IMR-90 (cell line): Measurements from ENCODE around the gene TBATA. TPM values are rescaled to one million over a fixed set of nuclear protein-coding genes. Genes with fewer than 3 reads are reported as not detected.

Source experiments
- ATAC-seq: fragments of 200-7000 bp; cut with Tn5 transposase; 2 replicates; pipeline ENCODE4 v1.9.1; 2020; ENCODE audit warnings: low read depth, mild to moderate bottlenecking, moderate library complexity
- BruUV-seq: library from RNA; stranded (reverse); fragments of 400-500 nt; replicated peaks from 2 replicates; lab custom pipeline; 2021; lab: Mats Ljungman, UMichigan
- CTCF ChIA-PET: fragments of 300-600 bp; formaldehyde crosslinking; extraction: SDS; loops from one replicate; lab custom pipeline; 2021; ENCODE audit warnings: antibody characterized with exemption; lab: Yijun Ruan, JAX
- POLR2A ChIA-PET: fragments of 300-600 bp; sonication (Branson Sonifier 250); formaldehyde crosslinking; loops from one replicate; lab custom pipeline; 2022; ENCODE audit warnings: antibody characterized with exemption; ENCODE audit not compliant: unreplicated experiment; lab: Charles Lee
- DNase-seq: peaks from one replicate; pipeline ENCODE4 v3.0.0; 2013
- H2AFZ ChIP-seq: replicated peaks from 2 replicates; pipeline ENCODE3; 2013; ENCODE audit warnings: low read length, mild to moderate bottlenecking; ENCODE audit not compliant: poor library complexity
- H2AK5ac ChIP-seq: 2 replicates; pipeline ENCODE4 v1.6.1; 2013; ENCODE audit warnings: low read depth, low read length, inconsistent platforms
- H2AK9ac ChIP-seq: replicated peaks from 2 replicates; pipeline ENCODE3; 2013; ENCODE audit warnings: mild to moderate bottlenecking, low read depth, low read length, moderate library complexity; ENCODE audit not compliant: poor library complexity
- H2BK120ac ChIP-seq: 2 replicates; pipeline ENCODE4 v1.6.1; 2013; ENCODE audit warnings: low read depth, low read length, inconsistent platforms
- H2BK15ac ChIP-seq: 3 replicates; pipeline ENCODE4 v1.6.1; 2013; ENCODE audit warnings: low read depth, low read length, inconsistent platforms
- H2BK20ac ChIP-seq: 2 replicates; pipeline ENCODE4 v1.6.1; 2013; ENCODE audit warnings: low read depth, mild to moderate bottlenecking, inconsistent platforms, low read length, moderate library complexity
- H2BK5ac ChIP-seq: 2 replicates; pipeline ENCODE4 v1.6.1; 2013; ENCODE audit warnings: mild to moderate bottlenecking, low read depth, low read length, inconsistent platforms; ENCODE audit not compliant: poor library complexity, severe bottlenecking
- H3K14ac ChIP-seq: replicated peaks from 2 replicates; pipeline ENCODE4 v1.6.1; 2013; ENCODE audit warnings: low read depth, low read length, inconsistent platforms
- H3K18ac ChIP-seq: 2 replicates; pipeline ENCODE4 v1.6.1; 2013; ENCODE audit warnings: low read depth, low read length, control low read depth
- H3K23ac ChIP-seq: 2 replicates; pipeline ENCODE4 v1.6.1; 2013; ENCODE audit warnings: low read depth, low read length, inconsistent platforms
- H3K27ac ChIP-seq: 2 replicates; pipeline ENCODE4 v1.5.1; 2013; ENCODE audit warnings: mild to moderate bottlenecking, control low read depth, low read length; ENCODE audit not compliant: insufficient read depth
- H3K27me3 ChIP-seq: 2 replicates; pipeline ENCODE4 v1.6.1; 2013; ENCODE audit warnings: low read length; ENCODE audit not compliant: control insufficient read depth, insufficient read depth
- H3K36me3 ChIP-seq: 2 replicates; pipeline ENCODE4 v1.6.1; 2013; ENCODE audit warnings: low read length, mixed read lengths; ENCODE audit not compliant: control insufficient read depth, insufficient read depth
- H3K4ac ChIP-seq: 2 replicates; pipeline ENCODE4 v1.6.1; 2013; ENCODE audit warnings: low read depth, low read length, inconsistent platforms
- H3K4me1 ChIP-seq: 2 replicates; pipeline ENCODE4 v1.6.1; 2013; ENCODE audit warnings: low read length, mixed read lengths; ENCODE audit not compliant: control insufficient read depth, insufficient read depth
- H3K4me2 ChIP-seq: 2 replicates; pipeline ENCODE4 v1.6.1; 2013; ENCODE audit warnings: low read depth, mild to moderate bottlenecking, control low read depth, low read length, moderate library complexity
- H3K4me3 ChIP-seq: 2 replicates; pipeline ENCODE4 v1.5.1; 2013; ENCODE audit warnings: low read depth, mild to moderate bottlenecking, control low read depth, low read length, moderate library complexity; ENCODE audit not compliant: insufficient read depth
- H3K56ac ChIP-seq: 2 replicates; pipeline ENCODE4 v1.6.1; 2013; ENCODE audit warnings: low read length, inconsistent platforms; ENCODE audit not compliant: insufficient read depth; ENCODE audit errors: extremely low read depth
- H3K79me1 ChIP-seq, 2 experiments: 2 replicates each; pipeline ENCODE4 v1.6.1; 2013; ENCODE audit warnings: low read length in 2 of 2, inconsistent platforms in 1 of 2, low read depth in 1 of 2
- H3K9ac ChIP-seq: 2 replicates; pipeline ENCODE4 v1.6.1; 2013; ENCODE audit warnings: low read depth, low read length, control low read depth
- H3K9me1 ChIP-seq: 2 replicates; pipeline ENCODE4 v1.6.1; 2013; ENCODE audit warnings: low read length, inconsistent platforms; ENCODE audit not compliant: insufficient read depth
- H3K9me3 ChIP-seq: 2 replicates; pipeline ENCODE4 v1.6.1; 2013; ENCODE audit warnings: low read length; ENCODE audit not compliant: control insufficient read depth, insufficient read depth
- H4K20me1 ChIP-seq: 2 replicates; pipeline ENCODE4 v1.6.1; 2013; ENCODE audit warnings: low read length, inconsistent platforms; ENCODE audit not compliant: insufficient read depth
- H4K5ac ChIP-seq: 2 replicates; pipeline ENCODE4 v1.6.1; 2013; ENCODE audit warnings: mild to moderate bottlenecking, low read depth, low read length, control low read depth
- H4K8ac ChIP-seq, 2 experiments: 2 replicates each; pipeline ENCODE4 v1.6.1; 2013; ENCODE audit warnings: low read depth in 2 of 2, low read length in 2 of 2, control low read depth in 1 of 2, inconsistent platforms in 1 of 2
- H4K91ac ChIP-seq: 2 replicates; pipeline ENCODE4 v1.6.1; 2013; ENCODE audit warnings: low read depth, low read length, inconsistent platforms; ENCODE audit not compliant: insufficient read depth
- BHLHE40 ChIP-seq: fragments of 150-350 bp; IDR thresholded peaks from 2 replicates; pipeline ENCODE4 v1.6.1; 2016; ENCODE audit warnings: mild to moderate bottlenecking, low read depth, low read length
- CEBPB ChIP-seq: IDR thresholded peaks from 2 replicates; pipeline ENCODE4 v1.6.1; 2012; ENCODE audit warnings: low read depth, low read length, improper control_type of control experiment
- CHD1 ChIP-seq: IDR thresholded peaks from 2 replicates; pipeline ENCODE4 v1.6.1; 2012; ENCODE audit warnings: low read depth, low read length, improper control_type of control experiment
- FOS ChIP-seq: fragments of 150-350 bp; IDR thresholded peaks from 2 replicates; pipeline ENCODE4 v1.6.1; 2016; ENCODE audit warnings: low read depth, low read length
- MAFK ChIP-seq: IDR thresholded peaks from 2 replicates; pipeline ENCODE4 v1.6.1; 2012; ENCODE audit warnings: low read depth, low read length, improper control_type of control experiment
- MAZ ChIP-seq: IDR thresholded peaks from 2 replicates; pipeline ENCODE4 v1.6.1; 2012; ENCODE audit warnings: low read depth, mild to moderate bottlenecking, low read length, improper control_type of control experiment, moderate library complexity, borderline replicate concordance
- MXI1 ChIP-seq: IDR thresholded peaks from 2 replicates; pipeline ENCODE4 v1.6.1; 2012; ENCODE audit warnings: low read depth, mild to moderate bottlenecking, low read length, moderate library complexity, borderline replicate concordance
- NFE2L2 ChIP-seq: fragments of 150-350 bp; IDR thresholded peaks from 2 replicates; pipeline ENCODE4 v1.6.1; 2016; ENCODE audit warnings: low read depth, mild to moderate bottlenecking, low read length
- POLR2A ChIP-seq: IDR thresholded peaks from 2 replicates; pipeline ENCODE4 v1.6.1; 2012; ENCODE audit warnings: mild to moderate bottlenecking, low read depth, low read length
- RAD21 ChIP-seq: IDR thresholded peaks from 2 replicates; pipeline ENCODE4 v1.6.1; 2012; ENCODE audit warnings: low read length, improper control_type of control experiment
- RCOR1 ChIP-seq: IDR thresholded peaks from 2 replicates; pipeline ENCODE4 v1.6.1; 2012; ENCODE audit warnings: mild to moderate bottlenecking, low read length, improper control_type of control experiment; ENCODE audit not compliant: insufficient replicate concordance
- RFX5 ChIP-seq: IDR thresholded peaks from 2 replicates; pipeline ENCODE4 v1.8.0; 2012; ENCODE audit warnings: low read depth, mild to moderate bottlenecking, low read length, moderate library complexity
- SMC3 ChIP-seq: fragments of 150-350 bp; IDR thresholded peaks from 2 replicates; pipeline ENCODE4 v1.6.1; 2016; ENCODE audit warnings: low read depth, mild to moderate bottlenecking, antibody characterized with exemption, low read length, moderate library complexity
- WGBS, 2 experiments: methylation state at CpG; one replicate each; pipeline versions ENCODE4 v1.1.5 to v1.1.7; 2013; ENCODE audit warnings: missing lambda C conversion rate in 2 of 2; ENCODE audit not compliant: insufficient read length in 1 of 2; ENCODE audit errors: extremely low coverage in 2 of 2; 5-methylcytosine and 5-hydroxymethylcytosine counted together
- dilution Hi-C: fragments of 300-500 bp; cut with HindIII; formaldehyde crosslinking; loops from one replicate; pipeline ENCODE4 v1.14.3; 2018; ENCODE audit warnings: low sequenced_read_pairs; ENCODE audit not compliant: unreplicated experiment
- in situ Hi-C: fragments of 300-500 bp; cut with MboI; formaldehyde crosslinking; loops from 3 replicates; pipeline ENCODE4 v1.14.3; 2019; ENCODE audit warnings: low sequenced_read_pairs, inconsistent platforms, mixed read lengths
- intact Hi-C: fragments of 100-400 bp; cut with micrococcal nuclease; formaldehyde crosslinking; loops from 2 replicates; pipeline ENCODE4 v1.10.0; 2022
- polyA plus RNA-seq, 3 experiments: library from polyadenylated mRNA; depleted of rRNA; stranded (reverse); fragments of >200 nt; gene quantifications; 2 replicates each; pipeline ENCODE4 v1.2.3, GENCODE V29; 2012; ENCODE audit warnings: low replicate concordance in 1 of 3
- total RNA-seq: library from RNA; depleted of rRNA; stranded (reverse); fragments of >200 nt; gene quantifications from 2 replicates; pipeline ENCODE4 v1.2.3, GENCODE V29; 2012
- TF ChIP-seq, protein P1 (sequence below): fragments of 150-350 bp; IDR thresholded peaks from 2 replicates; pipeline ENCODE4 v1.6.1; 2017; ENCODE audit warnings: mild to moderate bottlenecking, antibody characterized with exemption, low read length, low read depth
- TF ChIP-seq, protein P2 (sequence below): conservative IDR thresholded peaks from 2 replicates; pipeline ENCODE4 v1.5.1; 2012; ENCODE audit warnings: mild to moderate bottlenecking, low read depth, low read length, improper control_type of control experiment
- TF ChIP-seq, protein P3 (sequence below): fragments of 150-350 bp; IDR thresholded peaks from 2 replicates; pipeline ENCODE4 v1.6.1; 2016; ENCODE audit warnings: low read depth, mild to moderate bottlenecking, low read length, moderate library complexity, borderline replicate concordance

Gene TBATA
- total and polyA plus RNA-seq, 2 of the 4 experiments (the other 2 are of a cell fraction), result not detected

DNA sequence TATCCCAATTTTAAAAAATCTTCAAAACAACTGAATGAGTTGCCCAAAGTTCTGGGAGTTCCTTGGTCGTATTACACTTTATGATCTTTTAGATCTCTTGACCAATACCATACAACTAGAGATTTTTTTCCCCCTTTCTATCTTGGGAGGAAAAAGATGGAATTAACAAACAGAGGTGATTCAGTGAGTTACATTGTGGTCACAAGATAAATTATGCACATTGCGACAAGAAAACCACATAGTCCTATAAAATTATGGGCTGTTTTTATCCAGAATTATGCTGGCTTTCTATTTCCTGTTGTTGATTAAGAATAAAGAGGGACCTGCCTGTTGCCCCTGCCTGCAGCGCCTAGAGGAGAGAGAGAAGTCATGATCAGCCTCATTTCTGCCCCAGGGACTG lies 22.4 kb upstream of the TBATA start:
- no peaks in the 10 kb centered on the region for H3K36me3 ChIP-seq
- no peak overlapping the region for H3K23ac ChIP-seq
- POLR2A ChIA-PET, result no interaction called here
- no peak overlapping the region for H3K27ac ChIP-seq
- no peak overlapping the region for H3K18ac ChIP-seq
- H3K9me1 ChIP-seq, result no peaks in the 10 kb centered on the region
- H3K56ac ChIP-seq, result no peak overlapping the region
- no peak overlapping the region for H3K4me3 ChIP-seq
- H2BK15ac ChIP-seq, result no peak overlapping the region
- H2BK5ac ChIP-seq, result no peak overlapping the region
- ATAC-seq (no peak), DNase-seq (no peak)
- dilution Hi-C loops (no loop called here), intact Hi-C loops (no loop called here), in situ Hi-C loops (no loop called here)
- H3K4ac ChIP-seq, result no peak overlapping the region
- TF ChIP-seq RFX5 (no peak), SMC3 (no peak), CEBPB (no peak), RAD21 (no peak), NFE2L2 (no peak), FOS (no peak), CHD1 (no peak), MXI1 (no peak), POLR2A (no peak), MAFK (no peak), BHLHE40 (no peak), MAZ (no peak), RCOR1 (no peak)
- TF ChIP-seq, protein P1, sequence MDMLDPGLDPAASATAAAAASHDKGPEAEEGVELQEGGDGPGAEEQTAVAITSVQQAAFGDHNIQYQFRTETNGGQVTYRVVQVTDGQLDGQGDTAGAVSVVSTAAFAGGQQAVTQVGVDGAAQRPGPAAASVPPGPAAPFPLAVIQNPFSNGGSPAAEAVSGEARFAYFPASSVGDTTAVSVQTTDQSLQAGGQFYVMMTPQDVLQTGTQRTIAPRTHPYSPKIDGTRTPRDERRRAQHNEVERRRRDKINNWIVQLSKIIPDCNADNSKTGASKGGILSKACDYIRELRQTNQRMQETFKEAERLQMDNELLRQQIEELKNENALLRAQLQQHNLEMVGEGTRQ, result no peak
- TF ChIP-seq, protein P2, sequence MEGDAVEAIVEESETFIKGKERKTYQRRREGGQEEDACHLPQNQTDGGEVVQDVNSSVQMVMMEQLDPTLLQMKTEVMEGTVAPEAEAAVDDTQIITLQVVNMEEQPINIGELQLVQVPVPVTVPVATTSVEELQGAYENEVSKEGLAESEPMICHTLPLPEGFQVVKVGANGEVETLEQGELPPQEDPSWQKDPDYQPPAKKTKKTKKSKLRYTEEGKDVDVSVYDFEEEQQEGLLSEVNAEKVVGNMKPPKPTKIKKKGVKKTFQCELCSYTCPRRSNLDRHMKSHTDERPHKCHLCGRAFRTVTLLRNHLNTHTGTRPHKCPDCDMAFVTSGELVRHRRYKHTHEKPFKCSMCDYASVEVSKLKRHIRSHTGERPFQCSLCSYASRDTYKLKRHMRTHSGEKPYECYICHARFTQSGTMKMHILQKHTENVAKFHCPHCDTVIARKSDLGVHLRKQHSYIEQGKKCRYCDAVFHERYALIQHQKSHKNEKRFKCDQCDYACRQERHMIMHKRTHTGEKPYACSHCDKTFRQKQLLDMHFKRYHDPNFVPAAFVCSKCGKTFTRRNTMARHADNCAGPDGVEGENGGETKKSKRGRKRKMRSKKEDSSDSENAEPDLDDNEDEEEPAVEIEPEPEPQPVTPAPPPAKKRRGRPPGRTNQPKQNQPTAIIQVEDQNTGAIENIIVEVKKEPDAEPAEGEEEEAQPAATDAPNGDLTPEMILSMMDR, result no peak
- TF ChIP-seq, protein P3, sequence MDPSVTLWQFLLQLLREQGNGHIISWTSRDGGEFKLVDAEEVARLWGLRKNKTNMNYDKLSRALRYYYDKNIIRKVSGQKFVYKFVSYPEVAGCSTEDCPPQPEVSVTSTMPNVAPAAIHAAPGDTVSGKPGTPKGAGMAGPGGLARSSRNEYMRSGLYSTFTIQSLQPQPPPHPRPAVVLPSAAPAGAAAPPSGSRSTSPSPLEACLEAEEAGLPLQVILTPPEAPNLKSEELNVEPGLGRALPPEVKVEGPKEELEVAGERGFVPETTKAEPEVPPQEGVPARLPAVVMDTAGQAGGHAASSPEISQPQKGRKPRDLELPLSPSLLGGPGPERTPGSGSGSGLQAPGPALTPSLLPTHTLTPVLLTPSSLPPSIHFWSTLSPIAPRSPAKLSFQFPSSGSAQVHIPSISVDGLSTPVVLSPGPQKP, result no peak
- H4K91ac ChIP-seq, result no peak overlapping the region
- no peak overlapping the region for H3K4me2 ChIP-seq
- H3K9ac ChIP-seq, result no peak overlapping the region
- no peak overlapping the region for H2BK20ac ChIP-seq
- no peak overlapping the region for H2AK5ac ChIP-seq
- CTCF ChIA-PET, result interaction anchor here (0.5 kb wide), 1 partner anchor 49 kb away, joined by 3 read pairs; no protein-coding TSS in a partner anchor
- no peaks in the 10 kb centered on the region for H3K79me1 ChIP-seq
- BruUV-seq, result no TSS peak
- peaks cover 17% of the 10 kb centered on the region for H3K27me3 ChIP-seq
- no peaks in the 10 kb centered on the region for H3K4me1 ChIP-seq
- no peak overlapping the region for H3K14ac ChIP-seq
- H3K9me3 ChIP-seq, result no peaks in the 10 kb centered on the region
- no peak overlapping the region for H2AFZ ChIP-seq
- H2AK9ac ChIP-seq, result no peak overlapping the region
- no peaks in the 10 kb centered on the region for H4K20me1 ChIP-seq
- H4K5ac ChIP-seq, result no peak overlapping the region
- H2BK120ac ChIP-seq, result no peak overlapping the region
- WGBS, 2 experiments, result no CpG with 5 or more reads among the region's 3 CpGs
- H4K8ac ChIP-seq, result no peak overlapping the region
